Measurements from ENCODE around the gene DNAJB13. TPM values are rescaled to one million over a fixed set of nuclear protein-coding genes. Genes with fewer than 3 reads are reported as not detected.
"Not testable (repeated sequence)": the region's sequence is repeated elsewhere in the genome, so short reads cannot be mapped to it uniquely, and the experiment has no call there.

DNAJB13 gene
- total and polyA plus RNA-seq, 12 donors: not detected

GRCh38 chr11:73982595-73982989, 31.8 kb downstream of the DNAJB13 start, which contains the start of gene UCP2:
Gene UCP2 (minus strand): TSS chr11:73982843. CDS start chr11:73978378, 4,465 bp downstream.
- 1 to 2% methylated on average over 30 to 43 of the region's 43 CpGs for WGBS, 2 donors
- peak; percentile 75 to 89 for DNase-seq
- Histone ChIP-seq H3K9me3 (no peaks in the 10 kb centered on the region), H3K36me3 (peaks cover 0 to 34% (median 0%) of the 10 kb centered on the region in 9 donors), H3K27ac (peak within 1 kb of the TSS; percentile 55 to 94 (median 81)), H3K4me3 (peak within 1 kb of the TSS; percentile 26 to 88 (median 64)), H3K4me1 (peaks cover 0 to 57% (median 15%) of the 10 kb centered on the region in 9 donors), H3K27me3 (no peaks in the 10 kb centered on the region)
- no peak for TF ChIP-seq CTCF (IDR thresholded peaks at IDR 0.05)
- intact Hi-C loops (cut with DNase I): loop anchor here in 3 of 10 donors (2.0 to 10.0 kb wide), 4 partner anchors 18 to 192 kb away; partner anchors contain the start of genes C2CD3 (in 1 of the 3) and PPME1 (in 1 of the 3)
- ATAC-seq: peak; percentile 86 to 94 (median 89)

GRCh38 chr11:73982990-73983740, 32.3 kb downstream of the DNAJB13 start:
- peaks cover 0 to 52% (median 15%) of the 10 kb centered on the region in 9 donors for H3K4me1 ChIP-seq
- no peaks in the 10 kb centered on the region for H3K27me3 ChIP-seq
- H3K9me3 ChIP-seq: no peaks in the 10 kb centered on the region
- intact Hi-C loops (cut with DNase I): loop anchor here in 4 of 10 donors (1.0 to 10.0 kb wide), 5 partner anchors 18 to 192 kb away; partner anchors contain the start of genes C2CD3 (in 1 of the 4) and PPME1 (in 1 of the 4)
- ATAC-seq: peak; percentile 92 to 97 (median 96)
- H3K27ac ChIP-seq: peak overlapping the region; percentile 55 to 94 (median 81)
- H3K36me3 ChIP-seq: peaks cover 0 to 28% (median 0%) of the 10 kb centered on the region in 9 donors
- 0 to 1% methylated on average over 51 to 56 of the region's 56 CpGs for WGBS, 2 donors
- TF ChIP-seq CTCF (IDR thresholded peaks at IDR 0.05): no peak
- DNase-seq: peak; percentile 93
- H3K4me3 ChIP-seq: peak overlapping the region; percentile 26 to 88 (median 64)

- peaks cover 0 to 44% (median 15%) of the 10 kb centered on the region in 9 donors for H3K4me1 ChIP-seq
- H3K36me3 ChIP-seq: peaks cover 0 to 21% (median 0%) of the 10 kb centered on the region in 9 donors
- peak in 5 of 8 donors; percentile 0 to 23 (median 5) for ATAC-seq
- peak overlapping the region; percentile 55 to 94 (median 81) for H3K27ac ChIP-seq
- TF ChIP-seq CTCF (IDR thresholded peaks at IDR 0.05): no peak
- intact Hi-C loops (cut with DNase I): loop anchor here in 4 of 10 donors (1.0 to 10.0 kb wide), 5 partner anchors 19 to 191 kb away; partner anchors contain the start of genes C2CD3 (in 1 of the 4) and PPME1 (in 1 of the 4)
- H3K4me3 ChIP-seq: peak overlapping the region in 9 of 10 donors; percentile 42 to 88 (median 65)
- no peaks in the 10 kb centered on the region for H3K27me3 ChIP-seq
- no peak for DNase-seq
- WGBS, 2 donors: 43% methylated on average over 18 of the region's 18 CpGs
- no peaks in the 10 kb centered on the region for H3K9me3 ChIP-seq
These were observed 33.1 kb downstream of the DNAJB13 start for GRCh38 chr11:73983741-73984538.

GRCh38 chr11:73985661-73986060, 34.8 kb downstream of the DNAJB13 start:
- H3K4me3 ChIP-seq, ATAC-seq, H3K27me3 ChIP-seq, H3K36me3 ChIP-seq, DNase-seq, H3K27ac ChIP-seq, H3K9me3 ChIP-seq: not testable (repeated sequence)
- 90 to 92% methylated on average over 4 of the region's 4 CpGs for WGBS, 2 donors
- intact Hi-C loops (cut with DNase I): loop anchor here in 1 of 10 donors (10.0 kb wide), 1 partner anchor 189 kb away; the partner anchor contains the start of genes C2CD3 and PPME1
- peaks cover 0 to 27% (median 15%) of the 10 kb centered on the region in 9 donors for H3K4me1 ChIP-seq
